ENCODE data around the gene PTPRM.

- TF ChIP-seq POLR2A (IDR thresholded peaks at IDR 0.05; ENCODE audit: low read depth, low read length): no peak
- no peak for TF ChIP-seq TAF1 (IDR thresholded peaks at IDR 0.05; ENCODE audit: borderline replicate concordance, low read depth, low read length)
- TF ChIP-seq POLR2AphosphoS5 (IDR thresholded peaks at IDR 0.05; ENCODE audit: low read depth, low read length): no peak
These were observed 310.5 kb downstream of the PTPRM start for GRCh38 chr18:7877609-7878008.

Data from GM12892 (cell line).